Heart left ventricle (tissue), 16 donors: ENCODE results near the gene SUGCT. TPM values are rescaled to one million over a fixed set of nuclear protein-coding genes. Genes with fewer than 3 reads are reported as not detected.

Source experiments
- ATAC-seq, 4 donors: fragments of 200-7000 bp; cut with Tn5 transposase; one replicate each; pipeline ENCODE4 v1.9.1; 2020 to 2022; ENCODE audit warnings: moderate library complexity in 4 of 4, mild to moderate bottlenecking in 3 of 4, moderate number of reproducible peaks in 1 of 4
- DNase-seq, 5 donors: peaks; one replicate each; pipeline ENCODE4 v3.0.0-alpha.2; 2020
- H3K27ac ChIP-seq, 12 donors: fragments of 200-600 bp; sonication (generic) in 4 of 12; one replicate each; pipeline versions ENCODE4 v1.5.0 to v1.8.0; 2016 to 2022; ENCODE audit warnings: mild to moderate bottlenecking in 2 of 12
- H3K27me3 ChIP-seq, 9 donors: fragments of 200-600 bp; sonication (generic) in 2 of 9; one replicate each; pipeline versions ENCODE4 v1.5.1 to v1.8.0; 2016 to 2022; ENCODE audit warnings: mild to moderate bottlenecking in 3 of 9
- H3K36me3 ChIP-seq, 9 donors: fragments of 200-600 bp; sonication (generic) in 2 of 9; one replicate each; pipeline versions ENCODE4 v1.5.0 to v1.8.0; 2018 to 2022; ENCODE audit warnings: mild to moderate bottlenecking in 2 of 9
- H3K4me1 ChIP-seq, 12 donors: fragments of 200-600 bp; sonication (generic) in 4 of 12; one replicate each; pipeline versions ENCODE4 v1.5.0 to v1.8.0; 2016 to 2022; ENCODE audit warnings: mild to moderate bottlenecking in 3 of 12
- H3K4me3 ChIP-seq, 12 donors: fragments of 200-600 bp; sonication (generic) in 4 of 12; one replicate each; pipeline versions ENCODE4 v1.5.0 to v1.8.0; 2017 to 2022; ENCODE audit warnings: mild to moderate bottlenecking in 9 of 12, moderate library complexity in 4 of 12
- H3K9me3 ChIP-seq, 12 donors: fragments of 200-600 bp; sonication (generic) in 4 of 12; one replicate each; pipeline versions ENCODE4 v1.5.0 to v1.8.0; 2016 to 2022; ENCODE audit warnings: mild to moderate bottlenecking in 1 of 12
- POLR2A ChIP-seq, 2 donors: fragments of 450-650 bp; IDR thresholded peaks; one replicate each; pipeline ENCODE4 v1.6.1; 2017; ENCODE audit warnings: antibody characterized with exemption in 2 of 2, mild to moderate bottlenecking in 2 of 2, moderate library complexity in 2 of 2
- WGBS, 4 donors: extraction: QIAGEN DNeasy Blood & Tissue Kit in 2 of 4; methylation state at CpG; one replicate each; pipeline versions ENCODE4 v1.1.5 to v1.1.7; 2013 to 2018; 5-methylcytosine and 5-hydroxymethylcytosine counted together
- intact Hi-C, 10 donors: fragments of 100-400 bp; cut with DNase I; formaldehyde crosslinking; loops; one replicate each; pipeline versions ENCODE4 v1.11.1 to v1.14.2; 2022
- polyA plus RNA-seq, 2 donors: library from polyadenylated mRNA; stranded (reverse); fragments of 200-250 nt; gene quantifications; one replicate each; pipeline ENCODE4 v1.2.3, GENCODE V29; 2013
- total RNA-seq, 9 donors: library from RNA; depleted of rRNA in 2 of 9; stranded (reverse); fragments of >200 nt in 2 of 9; fragmentation: NEBNext Ultra II Directional in 3 of 9; extraction: Animal tissue kit (Norgen Biotek cat#: 25700) in 3 of 9; gene quantifications; one replicate each; pipeline versions ENCODE4 v1.1.0 to v1.2.4, GENCODE V29; 2016 to 2023
- TF ChIP-seq, protein P1 (sequence below), 12 donors: fragments of 200-600 bp; sonication (generic) in 4 of 12; IDR thresholded peaks; one replicate each; pipeline versions ENCODE4 v1.5.0 to v1.8.0; 2018 to 2022; ENCODE audit warnings: antibody characterized with exemption in 12 of 12, mild to moderate bottlenecking in 5 of 12
- donor health status: ischemic (EF 13 %, LVEDD 7.1; RV severe dilation, severe dysfunction).
- donor health status: healthy with polysubstance abuse.
- donor health status: DM: no; HTN: yes; CAD: no.
- donor health status: DM: no; HTN: no; CAD: no.
- donor health status: ischemic (EF 25% LVEDD 6.9; RV normal size, moderate dysfunction).
- donor health status: ischemic (EF 25% LVEDD 5.7; RV mildly dilated, moderate dysfunction).
- donor health status: healthy.
- donor health status: DM: yes; HTN: yes; CAD: no.
- donor health status: ischemic (EF 35%, LVEDD 5.7; RV mildly dilated, moderate dysfunction).
- donor health status: nonischemic (EF 11% LVEDD 7.7; RV severe dilation, severe dysfunction).
- donor health status: DM: yes; HTN: yes; CAD: no.
- donor health status: PGD.
- donor health status: ischemic (EF 29% LVEDD 5.4; RV normal size, mild dysfunction).
- donor health status: nonischemic (EF 23%, LVEDD 6.1; RV moderate dilation, normal function).

SUGCT gene
- total and polyA plus RNA-seq, 11 donors, result 1.4 to 7.6 (median 4.4) TPM

DNA sequence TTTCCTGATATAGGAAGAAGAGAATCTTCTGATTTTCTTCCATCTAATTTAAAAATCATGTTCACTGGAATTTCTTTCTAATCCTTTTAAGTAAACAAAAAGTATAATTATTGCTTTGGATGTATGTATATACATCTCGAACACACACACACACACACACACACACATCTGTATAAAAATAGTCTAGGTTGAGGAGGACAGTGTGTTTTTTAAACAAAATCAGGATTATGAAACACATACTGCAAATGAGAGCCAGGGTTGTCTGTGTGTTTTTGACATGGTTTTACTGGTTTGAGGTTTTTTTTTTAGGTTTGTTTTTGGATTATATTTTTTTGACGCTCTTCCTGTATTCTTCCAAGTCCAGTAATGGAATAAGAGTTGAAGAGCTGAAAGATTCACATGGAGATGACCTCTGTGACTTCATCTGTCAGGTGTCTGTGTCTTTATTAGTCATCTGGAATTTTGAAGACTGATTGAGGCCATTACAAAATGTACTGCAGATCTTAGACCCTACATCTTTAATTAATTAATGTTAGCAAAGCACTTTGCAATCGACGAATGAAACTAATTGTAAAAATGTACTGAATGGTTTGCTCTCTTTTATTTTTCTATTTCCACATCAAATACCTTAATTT, 237.1 kb downstream of the SUGCT start:
- no peak for ATAC-seq
- 83 to 91% (median 87%) methylated on average over 4 of the region's 4 CpGs for WGBS, 4 donors
- no peak overlapping the region for H3K4me3 ChIP-seq
- no peak for DNase-seq
- no peaks in the 10 kb centered on the region for H3K36me3 ChIP-seq
- H3K27ac ChIP-seq, result no peak overlapping the region
- intact Hi-C loops, result no loop called here
- peaks cover 0 to 4% (median 0%) of the 10 kb centered on the region in 12 donors for H3K4me1 ChIP-seq
- no peaks in the 10 kb centered on the region for H3K27me3 ChIP-seq
- peaks cover 0 to 5% (median 0%) of the 10 kb centered on the region in 12 donors for H3K9me3 ChIP-seq
- TF ChIP-seq, protein P1, sequence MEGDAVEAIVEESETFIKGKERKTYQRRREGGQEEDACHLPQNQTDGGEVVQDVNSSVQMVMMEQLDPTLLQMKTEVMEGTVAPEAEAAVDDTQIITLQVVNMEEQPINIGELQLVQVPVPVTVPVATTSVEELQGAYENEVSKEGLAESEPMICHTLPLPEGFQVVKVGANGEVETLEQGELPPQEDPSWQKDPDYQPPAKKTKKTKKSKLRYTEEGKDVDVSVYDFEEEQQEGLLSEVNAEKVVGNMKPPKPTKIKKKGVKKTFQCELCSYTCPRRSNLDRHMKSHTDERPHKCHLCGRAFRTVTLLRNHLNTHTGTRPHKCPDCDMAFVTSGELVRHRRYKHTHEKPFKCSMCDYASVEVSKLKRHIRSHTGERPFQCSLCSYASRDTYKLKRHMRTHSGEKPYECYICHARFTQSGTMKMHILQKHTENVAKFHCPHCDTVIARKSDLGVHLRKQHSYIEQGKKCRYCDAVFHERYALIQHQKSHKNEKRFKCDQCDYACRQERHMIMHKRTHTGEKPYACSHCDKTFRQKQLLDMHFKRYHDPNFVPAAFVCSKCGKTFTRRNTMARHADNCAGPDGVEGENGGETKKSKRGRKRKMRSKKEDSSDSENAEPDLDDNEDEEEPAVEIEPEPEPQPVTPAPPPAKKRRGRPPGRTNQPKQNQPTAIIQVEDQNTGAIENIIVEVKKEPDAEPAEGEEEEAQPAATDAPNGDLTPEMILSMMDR (IDR thresholded peaks at IDR 0.05), result no peak

GRCh38 chr7:40374575-40374974, 239.8 kb downstream of the SUGCT start:
- Histone ChIP-seq H3K4me3 (no peak overlapping the region), H3K27ac (no peak overlapping the region), H3K27me3 (no peaks in the 10 kb centered on the region), H3K36me3 (no peaks in the 10 kb centered on the region), H3K4me1 (peaks cover 0 to 4% (median 0%) of the 10 kb centered on the region in 12 donors), H3K9me3 (peaks cover 0 to 8% (median 0%) of the 10 kb centered on the region in 12 donors)
- DNase-seq (no peak), ATAC-seq (no peak)
- 92 to 98% (median 93%) methylated on average over 2 of the region's 2 CpGs for WGBS, 4 donors
- TF ChIP-seq POLR2A (IDR thresholded peaks at IDR 0.05), result no peak
- TF ChIP-seq, protein P1 (IDR thresholded peaks at IDR 0.05), result no peak
- intact Hi-C loops, result no loop called here

GRCh38 chr7:40380111-40380510, 245.3 kb downstream of the SUGCT start:
- no peak overlapping the region for H3K27ac ChIP-seq
- ATAC-seq (no peak), DNase-seq (no peak)
- TF ChIP-seq, protein P1 (IDR thresholded peaks at IDR 0.05), result no peak
- no peak for TF ChIP-seq POLR2A (IDR thresholded peaks at IDR 0.05)
- H3K9me3 ChIP-seq, result peaks cover 0 to 12% (median 0%) of the 10 kb centered on the region in 12 donors
- no peaks in the 10 kb centered on the region for H3K36me3 ChIP-seq
- H3K4me1 ChIP-seq, result no peaks in the 10 kb centered on the region
- 91 to 96% (median 93%) methylated on average over 4 of the region's 4 CpGs for WGBS, 4 donors
- H3K4me3 ChIP-seq, result no peak overlapping the region
- no peaks in the 10 kb centered on the region for H3K27me3 ChIP-seq
- intact Hi-C loops, result no loop called here

DNA sequence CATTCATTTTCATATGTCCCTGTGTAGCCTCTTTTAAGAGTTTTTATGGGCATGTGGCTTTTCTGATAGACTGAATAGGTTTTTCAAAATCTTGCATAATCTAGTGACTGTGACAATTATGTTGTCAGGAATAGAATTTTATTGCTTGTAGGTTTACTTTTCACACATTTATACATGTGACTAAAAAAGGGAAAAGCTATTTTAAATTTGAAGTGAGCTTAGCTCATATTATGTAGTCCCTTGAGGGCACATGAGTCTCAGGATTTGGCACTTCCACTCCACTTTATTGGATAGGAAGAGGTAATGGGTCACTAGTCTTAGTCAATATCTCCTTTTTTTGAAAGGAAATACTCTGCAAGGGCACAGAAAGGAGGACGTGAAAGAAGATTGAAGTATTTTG, 247.3 kb downstream of the SUGCT start:
- Histone ChIP-seq H3K9me3 (peaks cover 0 to 12% (median 0%) of the 10 kb centered on the region in 12 donors), H3K27me3 (no peaks in the 10 kb centered on the region), H3K36me3 (no peaks in the 10 kb centered on the region), H3K27ac (no peak overlapping the region), H3K4me3 (no peak overlapping the region), H3K4me1 (no peaks in the 10 kb centered on the region)
- ATAC-seq (no peak), DNase-seq (no peak)
- TF ChIP-seq POLR2A (IDR thresholded peaks at IDR 0.05), result no peak
- TF ChIP-seq, protein P1 (IDR thresholded peaks at IDR 0.05), result no peak
- intact Hi-C loops, result no loop called here
- WGBS, 4 donors, result 60 to 73% (median 67%) methylated on average over 1 of the region's 1 CpG
